CD4-positive, alpha-beta memory T cell (primary cell): ENCODE measurements around the gene DAB1. TPM values are rescaled to one million over a fixed set of nuclear protein-coding genes. Genes with fewer than 3 reads are reported as not detected.
A peak's percentile ranks its signal among the peaks of the same experiment; 100 is the strongest.

Source experiments
- CTCF ChIA-PET: fragments of 350-600 bp; sonication (Branson Sonifier 250); formaldehyde crosslinking; loops from one replicate; lab custom pipeline; 2021; ENCODE audit warnings: inconsistent platforms; ENCODE audit not compliant: partially characterized antibody; lab: Charles Lee
- POLR2A ChIA-PET: fragments of 350-600 bp; sonication (Branson Sonifier 250); formaldehyde crosslinking; loops from one replicate; lab custom pipeline; 2021; ENCODE audit not compliant: partially characterized antibody; lab: Charles Lee
- DNase-seq, 5 donors: peaks; one replicate each; pipeline versions ENCODE4 v3.0.0 to v3.0.0-alpha.2; 2020 to 2022; ENCODE audit warnings: mixed read lengths in 1 of 5
- H3K27ac ChIP-seq: one replicate; pipeline ENCODE4 v1.7.0; 2013; ENCODE audit warnings: low read depth, low read length
- H3K27me3 ChIP-seq: 2 replicates; pipeline ENCODE4 v1.7.0; 2013; ENCODE audit warnings: mild to moderate bottlenecking, low read length, moderate library complexity; ENCODE audit not compliant: insufficient read depth
- H3K36me3 ChIP-seq: 2 replicates; pipeline ENCODE4 v1.7.0; 2013; ENCODE audit warnings: mild to moderate bottlenecking, low read length, moderate library complexity; ENCODE audit not compliant: insufficient read depth
- H3K4me1 ChIP-seq: 2 replicates; pipeline ENCODE4 v1.7.0; 2013; ENCODE audit warnings: mild to moderate bottlenecking, low read length, moderate library complexity; ENCODE audit not compliant: insufficient read depth
- H3K4me3 ChIP-seq, 2 donors: one replicate each; pipeline ENCODE4 v1.7.0; 2013; ENCODE audit warnings: low read length in 2 of 2, mild to moderate bottlenecking in 1 of 2
- H3K9me3 ChIP-seq, 2 donors: one replicate each; pipeline ENCODE4 v1.7.0; 2013; ENCODE audit warnings: low read length in 2 of 2, control low read depth in 1 of 2; ENCODE audit not compliant: control insufficient read depth in 1 of 2
- H3K27ac Mint-ChIP-seq, 7 donors: one replicate each; pipeline ENCODE4 v1.8.0; 2020 to 2021; ENCODE audit warnings: mixed read lengths in 7 of 7, mild to moderate bottlenecking in 6 of 7, inconsistent platforms in 3 of 7, moderate library complexity in 3 of 7
- H3K27me3 Mint-ChIP-seq, 2 donors: one replicate each; pipeline ENCODE4 v1.8.0; 2020 to 2021; ENCODE audit warnings: mixed read lengths in 2 of 2
- H3K36me3 Mint-ChIP-seq, 2 donors: one replicate each; pipeline ENCODE4 v1.8.0; 2020 to 2021; ENCODE audit warnings: mixed read lengths in 2 of 2, inconsistent platforms in 1 of 2, mild to moderate bottlenecking in 1 of 2
- H3K4me1 Mint-ChIP-seq, 4 donors: one replicate each; pipeline ENCODE4 v1.8.0; 2020 to 2021; ENCODE audit warnings: mixed read lengths in 4 of 4, mild to moderate bottlenecking in 1 of 4
- H3K4me3 Mint-ChIP-seq, 8 donors: one replicate each; pipeline ENCODE4 v1.8.0; 2020 to 2021; ENCODE audit warnings: mixed read lengths in 8 of 8, mild to moderate bottlenecking in 7 of 8, moderate library complexity in 6 of 8, inconsistent platforms in 3 of 8
- H3K9me3 Mint-ChIP-seq, 8 donors: one replicate each; pipeline ENCODE4 v1.8.0; 2020 to 2021; ENCODE audit warnings: mixed read lengths in 8 of 8, mild to moderate bottlenecking in 5 of 8, inconsistent platforms in 3 of 8, moderate library complexity in 1 of 8
- intact Hi-C: fragments of 100-400 bp; cut with micrococcal nuclease; formaldehyde crosslinking; loops from one replicate; pipeline ENCODE4 v1.15.1; 2023
- polyA plus RNA-seq, 2 donors: library from polyadenylated mRNA; unstranded; fragments of 300-500 nt; fragmentation: Illumina TruSeq; gene quantifications; one replicate each; pipeline ENCODE4 v1.2.3, GENCODE V29; 2021
- total RNA-seq, 2 experiments: library from RNA; stranded (reverse); gene quantifications; one replicate each; pipeline ENCODE4 v1.2.3, GENCODE V29; 2021

DAB1 gene
- total and polyA plus RNA-seq, 4 experiments from 2014 or later, result 1.5 to 3.9 (median 3.2) TPM

GRCh38 chr1:57132993-57133622 is 290.8 kb downstream of the DAB1 start:
- intact Hi-C loops, result no loop called here
- no peak overlapping the region for H3K27ac Mint-ChIP-seq
- no peaks in the 10 kb centered on the region for H3K4me1 Mint-ChIP-seq
- DNase-seq, result no peak
- CTCF ChIA-PET, result no interaction called here
- no peaks in the 10 kb centered on the region for H3K27me3 ChIP-seq
- H3K9me3 ChIP-seq, result no peaks in the 10 kb centered on the region
- peaks cover 2 to 13% of the 10 kb centered on the region in 2 donors for H3K36me3 Mint-ChIP-seq
- H3K9me3 Mint-ChIP-seq, result no peaks in the 10 kb centered on the region
- H3K27ac ChIP-seq, result no peak overlapping the region
- H3K27me3 Mint-ChIP-seq, result no peaks in the 10 kb centered on the region
- no peaks in the 10 kb centered on the region for H3K36me3 ChIP-seq
- H3K4me1 ChIP-seq, result no peaks in the 10 kb centered on the region
- H3K4me3 Mint-ChIP-seq, result no peak overlapping the region
- H3K4me3 ChIP-seq, result no peak overlapping the region
- POLR2A ChIA-PET, result no interaction called here

GRCh38 chr1:57131701-57132394 is 292.0 kb downstream of the DAB1 start:
- intact Hi-C loops, result no loop called here
- CTCF ChIA-PET, result no interaction called here

GRCh38 chr1:57131257-57131656 is 292.6 kb downstream of the DAB1 start:
- no peaks in the 10 kb centered on the region for H3K27me3 ChIP-seq
- Mint-ChIP-seq H3K4me1 (no peaks in the 10 kb centered on the region), H3K36me3 (peaks cover 2 to 7% of the 10 kb centered on the region in 2 donors), H3K27ac (no peak overlapping the region), H3K4me3 (no peak overlapping the region), H3K27me3 (no peaks in the 10 kb centered on the region), H3K9me3 (no peaks in the 10 kb centered on the region)
- DNase-seq, result no peak
- ChIA-PET CTCF (no interaction called here), POLR2A (no interaction called here)
- no peak overlapping the region for H3K27ac ChIP-seq
- intact Hi-C loops, result no loop called here
- no peak overlapping the region for H3K4me3 ChIP-seq
- H3K9me3 ChIP-seq, result no peaks in the 10 kb centered on the region
- no peaks in the 10 kb centered on the region for H3K36me3 ChIP-seq
- H3K4me1 ChIP-seq, result no peaks in the 10 kb centered on the region

More at GRCh38 chr1:57131701-57132394, 292.0 kb downstream of the DAB1 start:
- Histone ChIP-seq H3K9me3 (no peaks in the 10 kb centered on the region), H3K4me3 (no peak overlapping the region), H3K27ac (no peak overlapping the region), H3K27me3 (no peaks in the 10 kb centered on the region), H3K4me1 (no peaks in the 10 kb centered on the region), H3K36me3 (no peaks in the 10 kb centered on the region)
- no peak for DNase-seq
- Mint-ChIP-seq H3K27me3 (no peaks in the 10 kb centered on the region), H3K4me1 (no peaks in the 10 kb centered on the region), H3K36me3 (peaks cover 2 to 13% of the 10 kb centered on the region in 2 donors), H3K27ac (no peak overlapping the region), H3K4me3 (no peak overlapping the region), H3K9me3 (no peaks in the 10 kb centered on the region)
- POLR2A ChIA-PET, result no interaction called here

- peaks cover 0 to 5% of the 10 kb centered on the region in 2 donors for H3K36me3 Mint-ChIP-seq
- intact Hi-C loops, result no loop called here
Observed at GRCh38 chr1:57129865-57130264, 294.0 kb downstream of the DAB1 start.

GRCh38 chr1:57127976-57128375 is 295.9 kb downstream of the DAB1 start:
- no peak for DNase-seq
- ChIA-PET CTCF (no interaction called here), POLR2A (no interaction called here)
- intact Hi-C loops, result no loop called here
- Histone ChIP-seq H3K27ac (no peak overlapping the region), H3K36me3 (no peaks in the 10 kb centered on the region), H3K27me3 (no peaks in the 10 kb centered on the region), H3K4me1 (no peaks in the 10 kb centered on the region), H3K9me3 (no peaks in the 10 kb centered on the region), H3K4me3 (no peak overlapping the region)
- H3K27me3 Mint-ChIP-seq, result no peaks in the 10 kb centered on the region
- H3K4me3 Mint-ChIP-seq, result no peak overlapping the region
- no peak overlapping the region for H3K27ac Mint-ChIP-seq
- H3K4me1 Mint-ChIP-seq, result no peaks in the 10 kb centered on the region
- H3K36me3 Mint-ChIP-seq, result peaks cover 0 to 5% of the 10 kb centered on the region in 2 donors
- H3K9me3 Mint-ChIP-seq, result no peaks in the 10 kb centered on the region

More at GRCh38 chr1:57129865-57130264, 294.0 kb downstream of the DAB1 start:
- Histone ChIP-seq H3K36me3 (no peaks in the 10 kb centered on the region), H3K4me3 (no peak overlapping the region), H3K27ac (no peak overlapping the region), H3K27me3 (no peaks in the 10 kb centered on the region), H3K9me3 (no peaks in the 10 kb centered on the region), H3K4me1 (no peaks in the 10 kb centered on the region)
- Mint-ChIP-seq H3K27me3 (no peaks in the 10 kb centered on the region), H3K4me3 (no peak overlapping the region), H3K4me1 (no peaks in the 10 kb centered on the region), H3K9me3 (no peaks in the 10 kb centered on the region), H3K27ac (no peak overlapping the region)
- CTCF ChIA-PET, result no interaction called here
- POLR2A ChIA-PET, result no interaction called here
- DNase-seq, result no peak

GRCh38 chr1:57124768-57125446 is 299.0 kb downstream of the DAB1 start:
- peaks cover 0 to 3% of the 10 kb centered on the region in 2 donors for H3K36me3 Mint-ChIP-seq
- ChIA-PET CTCF (interaction anchor here (1.0 kb wide), 1 partner anchor 10 kb away, joined by 3 read pairs; no protein-coding TSS in a partner anchor), POLR2A (no interaction called here)
- Histone ChIP-seq H3K4me1 (no peaks in the 10 kb centered on the region), H3K9me3 (no peaks in the 10 kb centered on the region), H3K36me3 (no peaks in the 10 kb centered on the region), H3K27ac (no peak overlapping the region), H3K4me3 (no peak overlapping the region), H3K27me3 (no peaks in the 10 kb centered on the region)
- peaks cover 0 to 2% (median 0%) of the 10 kb centered on the region in 8 donors for H3K9me3 Mint-ChIP-seq
- peak overlapping the region in 1 of 7 donors; percentile 24 for H3K27ac Mint-ChIP-seq
- intact Hi-C loops, result no loop called here
- no peak for DNase-seq
- H3K4me3 Mint-ChIP-seq, result no peak overlapping the region
- H3K27me3 Mint-ChIP-seq, result no peaks in the 10 kb centered on the region
- H3K4me1 Mint-ChIP-seq, result no peaks in the 10 kb centered on the region

- H3K4me3 ChIP-seq, result no peak overlapping the region
- no peaks in the 10 kb centered on the region for H3K4me1 ChIP-seq
- no peaks in the 10 kb centered on the region for H3K27me3 ChIP-seq
- Mint-ChIP-seq H3K4me3 (no peak overlapping the region), H3K27ac (no peak overlapping the region), H3K9me3 (peaks cover 0 to 2% (median 0%) of the 10 kb centered on the region in 8 donors), H3K4me1 (no peaks in the 10 kb centered on the region), H3K36me3 (peaks cover 0 to 3% of the 10 kb centered on the region in 2 donors), H3K27me3 (no peaks in the 10 kb centered on the region)
- POLR2A ChIA-PET, result no interaction called here
- CTCF ChIA-PET, result no interaction called here
- no peak for DNase-seq
- no peaks in the 10 kb centered on the region for H3K9me3 ChIP-seq
- intact Hi-C loops, result no loop called here
- no peak overlapping the region for H3K27ac ChIP-seq
- H3K36me3 ChIP-seq, result no peaks in the 10 kb centered on the region
Observed at GRCh38 chr1:57124170-57124569, 299.7 kb downstream of the DAB1 start.
